Endodermal cell (in vitro differentiated cells): ENCODE measurements around the gene SLC38A2. TPM values are rescaled to one million over a fixed set of nuclear protein-coding genes. Genes with fewer than 3 reads are reported as not detected.

ENCODE experiments used
- DNase-seq: peaks from one replicate; pipeline ENCODE4 v3.0.0-alpha.2; 2017
- H3K27ac ChIP-seq: 2 replicates; pipeline ENCODE4 v1.5.1; 2013; ENCODE audit warnings: mild to moderate bottlenecking, low read depth, low read length, moderate library complexity
- H3K27me3 ChIP-seq: 2 replicates; pipeline ENCODE4 v1.6.1; 2013; ENCODE audit warnings: mild to moderate bottlenecking, low read length, moderate library complexity; ENCODE audit not compliant: insufficient read depth, control insufficient read depth, poor library complexity, severe bottlenecking
- H3K36me3 ChIP-seq: 2 replicates; pipeline ENCODE4 v1.7.0; 2013; ENCODE audit warnings: mild to moderate bottlenecking, low read length, moderate library complexity; ENCODE audit not compliant: control insufficient read depth, insufficient read depth
- H3K4me1 ChIP-seq: one replicate; pipeline ENCODE4 v1.7.0; 2013; ENCODE audit warnings: low read length; ENCODE audit not compliant: control insufficient read depth, insufficient read depth
- H3K4me3 ChIP-seq: 2 replicates; pipeline ENCODE4 v1.5.1; 2013; ENCODE audit warnings: mild to moderate bottlenecking, low read length, moderate library complexity
- H3K9ac ChIP-seq: 2 replicates; pipeline ENCODE4 v1.6.1; 2013; ENCODE audit warnings: mild to moderate bottlenecking, low read length, moderate library complexity; ENCODE audit not compliant: poor library complexity, severe bottlenecking; ENCODE audit errors: extremely low read depth
- H3K9me3 ChIP-seq: 2 replicates; pipeline ENCODE4 v1.6.1; 2013; ENCODE audit warnings: mild to moderate bottlenecking, low read length, moderate library complexity; ENCODE audit not compliant: control insufficient read depth
- H3K27ac Mint-ChIP-seq: 2 replicates; pipeline ENCODE4 v1.8.0; 2020; ENCODE audit warnings: mixed read lengths
- H3K27me3 Mint-ChIP-seq: 2 replicates; pipeline ENCODE4 v1.8.0; 2021; ENCODE audit warnings: mild to moderate bottlenecking, mixed read lengths; ENCODE audit not compliant: insufficient read depth
- H3K36me3 Mint-ChIP-seq: 2 replicates; pipeline ENCODE4 v1.8.0; 2020; ENCODE audit warnings: low read depth, mixed read lengths
- H3K4me1 Mint-ChIP-seq: 2 replicates; pipeline ENCODE4 v1.8.0; 2020; ENCODE audit warnings: mixed read lengths
- H3K4me3 Mint-ChIP-seq: 2 replicates; pipeline ENCODE4 v1.8.0; 2020; ENCODE audit warnings: mild to moderate bottlenecking, moderate library complexity, mixed read lengths
- H3K9me3 Mint-ChIP-seq: 2 replicates; pipeline ENCODE4 v1.8.0; 2020; ENCODE audit warnings: mild to moderate bottlenecking, mixed read lengths
- WGBS, 2 experiments: methylation state at CpG; one replicate each; pipeline versions ENCODE4 v1.1.5 to v1.1.7; 2013; ENCODE audit warnings: missing lambda C conversion rate in 2 of 2, mixed read lengths in 1 of 2; ENCODE audit not compliant: insufficient coverage in 1 of 2, insufficient read length in 1 of 2; 5-methylcytosine and 5-hydroxymethylcytosine counted together
- total RNA-seq, 2 donors: library from RNA; stranded (reverse); fragmentation: NEBNext Ultra II Directional in 1 of 2; extraction: Animal tissue kit (Norgen Biotek cat#: 25700) in 1 of 2; gene quantifications; 2 replicates in 1 of 2; 3 replicates in 1 of 2; pipeline ENCODE4 v1.2.1, GENCODE V29; 2021
- TF ChIP-seq, protein P1 (sequence below): fragments of 200-600 bp; sonication (generic); conservative IDR thresholded peaks from 2 replicates; pipeline ENCODE4 v1.5.0; 2021; ENCODE audit warnings: antibody characterized with exemption, mild to moderate bottlenecking

SLC38A2 gene
- total RNA-seq, 2 donors from 2014 or later, result 156 to 230 TPM

DNA sequence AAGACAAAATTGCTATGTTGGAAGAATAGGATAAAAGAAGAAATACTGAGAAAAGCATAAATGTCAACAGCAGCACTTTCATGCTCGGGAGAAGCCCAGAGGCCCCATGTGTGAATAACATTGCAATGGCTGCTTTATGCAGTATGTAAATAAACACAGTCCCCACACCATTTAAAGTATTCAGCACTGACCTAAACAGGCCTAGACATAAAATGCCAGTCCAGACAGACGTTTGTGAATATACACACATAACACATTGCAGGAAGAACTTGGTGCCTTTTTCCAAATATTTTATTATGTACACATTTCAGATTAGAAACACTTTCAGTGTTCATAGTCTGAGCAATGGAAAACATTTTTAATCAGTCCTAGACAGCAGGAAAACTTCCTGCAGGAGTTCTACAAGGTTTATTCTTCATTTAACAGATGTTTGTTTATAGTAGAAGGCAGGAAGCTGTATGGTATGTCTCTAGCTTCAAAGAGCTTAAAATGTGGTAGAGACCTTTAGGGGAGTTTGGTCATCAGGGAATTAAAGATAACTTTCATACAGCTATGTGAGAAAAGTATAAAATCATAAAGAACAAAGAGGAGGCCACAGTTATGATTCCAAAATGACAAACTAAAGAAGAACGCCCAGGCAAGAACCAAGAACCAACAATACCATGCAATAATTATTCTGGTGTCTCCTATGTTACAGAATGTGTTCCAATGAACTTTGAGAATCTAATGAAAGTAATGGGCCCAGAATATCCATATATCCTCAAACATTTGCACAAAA lies 30.6 kb upstream of the SLC38A2 start:
- H3K36me3 ChIP-seq, result no peaks in the 10 kb centered on the region
- peaks cover 16% of the 10 kb centered on the region for H3K4me1 ChIP-seq
- peaks cover 19% of the 10 kb centered on the region for H3K9me3 Mint-ChIP-seq
- H3K4me1 Mint-ChIP-seq, result peaks cover 52% of the 10 kb centered on the region
- TF ChIP-seq, protein P1, sequence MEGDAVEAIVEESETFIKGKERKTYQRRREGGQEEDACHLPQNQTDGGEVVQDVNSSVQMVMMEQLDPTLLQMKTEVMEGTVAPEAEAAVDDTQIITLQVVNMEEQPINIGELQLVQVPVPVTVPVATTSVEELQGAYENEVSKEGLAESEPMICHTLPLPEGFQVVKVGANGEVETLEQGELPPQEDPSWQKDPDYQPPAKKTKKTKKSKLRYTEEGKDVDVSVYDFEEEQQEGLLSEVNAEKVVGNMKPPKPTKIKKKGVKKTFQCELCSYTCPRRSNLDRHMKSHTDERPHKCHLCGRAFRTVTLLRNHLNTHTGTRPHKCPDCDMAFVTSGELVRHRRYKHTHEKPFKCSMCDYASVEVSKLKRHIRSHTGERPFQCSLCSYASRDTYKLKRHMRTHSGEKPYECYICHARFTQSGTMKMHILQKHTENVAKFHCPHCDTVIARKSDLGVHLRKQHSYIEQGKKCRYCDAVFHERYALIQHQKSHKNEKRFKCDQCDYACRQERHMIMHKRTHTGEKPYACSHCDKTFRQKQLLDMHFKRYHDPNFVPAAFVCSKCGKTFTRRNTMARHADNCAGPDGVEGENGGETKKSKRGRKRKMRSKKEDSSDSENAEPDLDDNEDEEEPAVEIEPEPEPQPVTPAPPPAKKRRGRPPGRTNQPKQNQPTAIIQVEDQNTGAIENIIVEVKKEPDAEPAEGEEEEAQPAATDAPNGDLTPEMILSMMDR, result no peak
- no peaks in the 10 kb centered on the region for H3K27me3 Mint-ChIP-seq
- H3K4me3 Mint-ChIP-seq, result no peak overlapping the region
- no peak for DNase-seq
- no peak overlapping the region for H3K27ac ChIP-seq
- H3K4me3 ChIP-seq, result no peak overlapping the region
- no peaks in the 10 kb centered on the region for H3K9me3 ChIP-seq
- WGBS, 2 experiments, result 20 to 94% methylated on average over 1 to 3 of the region's 3 CpGs
- no peak overlapping the region for H3K9ac ChIP-seq
- H3K27me3 ChIP-seq, result no peaks in the 10 kb centered on the region
- H3K27ac Mint-ChIP-seq, result no peak overlapping the region
- H3K36me3 Mint-ChIP-seq, result peaks cover 15% of the 10 kb centered on the region

DNA sequence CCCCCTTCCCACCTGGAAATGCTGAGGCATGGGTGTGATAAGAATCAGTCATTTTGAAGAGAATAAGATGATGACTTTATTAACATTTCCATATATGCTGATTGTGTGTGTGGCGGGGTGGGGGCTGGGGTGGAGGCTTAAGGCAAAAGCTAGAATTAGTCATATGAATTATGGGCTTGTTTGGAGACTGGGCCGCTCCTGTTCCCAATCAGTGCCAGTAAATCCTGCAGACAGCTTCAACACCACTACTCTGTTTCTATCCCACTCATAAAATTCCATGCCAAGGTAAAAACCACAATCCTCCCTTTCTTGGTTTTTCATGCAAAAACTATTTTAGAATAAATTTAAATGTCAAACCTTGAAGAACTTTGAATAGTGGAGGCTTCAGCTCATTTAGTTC lies 29.9 kb upstream of the SLC38A2 start:
- Mint-ChIP-seq H3K27ac (no peak overlapping the region), H3K4me1 (peaks cover 45% of the 10 kb centered on the region), H3K27me3 (no peaks in the 10 kb centered on the region), H3K36me3 (peaks cover 22% of the 10 kb centered on the region), H3K9me3 (peaks cover 26% of the 10 kb centered on the region), H3K4me3 (no peak overlapping the region)
- Histone ChIP-seq H3K27ac (no peak overlapping the region), H3K4me3 (no peak overlapping the region), H3K27me3 (no peaks in the 10 kb centered on the region), H3K36me3 (no peaks in the 10 kb centered on the region), H3K9ac (no peak overlapping the region), H3K4me1 (peaks cover 16% of the 10 kb centered on the region), H3K9me3 (no peaks in the 10 kb centered on the region)
- no peak for DNase-seq
- TF ChIP-seq, protein P1, result no peak
- WGBS, 2 experiments, result 89% methylated on average over 2 of the region's 2 CpGs; no CpG with 5 or more reads in 1 of the 2 experiments

DNA sequence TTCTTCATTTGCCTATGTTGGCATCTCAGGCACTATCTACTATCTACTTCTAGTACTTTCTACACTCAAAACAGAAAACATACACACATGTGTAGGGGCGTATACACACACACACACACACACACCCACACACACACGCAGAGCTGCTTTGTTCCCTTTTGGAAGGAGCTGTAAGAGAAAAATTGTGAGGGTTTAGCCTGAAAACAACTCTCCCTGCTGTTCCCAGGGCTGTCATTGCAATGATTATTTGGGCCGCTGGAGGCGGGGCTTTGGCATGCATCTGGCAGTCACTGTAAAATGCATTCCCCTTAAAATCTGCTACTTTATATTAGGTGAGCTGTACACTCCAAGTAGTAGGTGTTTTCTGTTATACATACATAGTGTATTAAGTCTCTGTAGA lies 29.1 kb upstream of the SLC38A2 start:
- Mint-ChIP-seq H3K27ac (no peak overlapping the region), H3K4me1 (peaks cover 39% of the 10 kb centered on the region), H3K9me3 (peaks cover 27% of the 10 kb centered on the region), H3K27me3 (no peaks in the 10 kb centered on the region), H3K4me3 (no peak overlapping the region), H3K36me3 (peaks cover 28% of the 10 kb centered on the region)
- Histone ChIP-seq H3K9me3 (peaks cover 4% of the 10 kb centered on the region), H3K9ac (no peak overlapping the region), H3K4me1 (peaks cover 13% of the 10 kb centered on the region), H3K4me3 (no peak overlapping the region), H3K27ac (no peak overlapping the region), H3K27me3 (no peaks in the 10 kb centered on the region), H3K36me3 (no peaks in the 10 kb centered on the region)
- TF ChIP-seq, protein P1, result peak; percentile 38
- DNase-seq, result peak; percentile 75
- WGBS, 2 experiments, result 79 to 100% methylated on average over 2 to 4 of the region's 4 CpGs
